ENCODE measurements around the gene ZNF423.
A peak's percentile ranks its signal among the peaks of the same experiment; 100 is the strongest.

Gene ZNF423

GRCh38 chr16:49811644-49812334, 44.1 kb downstream of the ZNF423 start:
- Histone ChIP-seq H3K4me3 (ENCODE audit: low read length in 2 of 2) (no peak overlapping the region), H3K9ac (ENCODE audit: low read depth in 1 of 2, low read length in 2 of 2) (no peak overlapping the region)

DNA sequence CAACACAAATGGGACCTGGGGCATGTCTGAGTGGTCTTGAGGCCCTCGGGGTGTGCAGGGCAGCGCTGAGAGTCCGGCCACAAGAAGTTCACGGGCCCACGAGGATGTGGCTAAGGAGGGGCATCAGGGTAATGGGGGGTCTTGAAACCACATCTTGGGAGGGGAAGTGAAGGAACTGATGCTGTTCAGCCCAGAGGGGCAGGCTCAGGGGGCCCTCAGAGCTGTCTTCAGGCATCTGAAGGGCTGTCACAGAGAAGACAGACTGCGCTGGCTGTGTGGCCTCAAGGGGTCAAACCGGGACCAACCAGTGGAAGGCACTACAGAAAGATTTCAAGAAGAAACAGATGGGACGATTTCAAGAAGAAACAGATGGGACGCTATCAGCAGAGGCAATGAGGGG, 45.1 kb downstream of the ZNF423 start:
- H3K27ac ChIP-seq (ENCODE audit: low read depth in 2 of 2, low read length in 2 of 2), result no peak overlapping the region
- no peaks in the 10 kb centered on the region for H3K36me3 ChIP-seq (ENCODE audit: control insufficient read depth in 2 of 2, insufficient read depth in 2 of 2, low read length in 2 of 2)
- H3K9ac ChIP-seq (ENCODE audit: low read depth in 1 of 2, low read length in 2 of 2), result no peak overlapping the region
- no peak overlapping the region for H3K4me3 ChIP-seq (ENCODE audit: low read length in 2 of 2)
- H3K27me3 ChIP-seq (ENCODE audit: control insufficient read depth in 2 of 2, insufficient read depth in 2 of 2, low read length in 2 of 2), result no peaks in the 10 kb centered on the region
- H3K4me1 ChIP-seq (ENCODE audit: control insufficient read depth in 2 of 2, insufficient read depth in 2 of 2, low read length in 2 of 2), result no peaks in the 10 kb centered on the region
- H3K9me3 ChIP-seq (ENCODE audit: control insufficient read depth in 2 of 2, low read length in 2 of 2), result no peaks in the 10 kb centered on the region

More at GRCh38 chr16:49811644-49812334, 44.1 kb downstream of the ZNF423 start:
- no peaks in the 10 kb centered on the region for H3K27me3 ChIP-seq (ENCODE audit: control insufficient read depth in 2 of 2, insufficient read depth in 2 of 2, low read length in 2 of 2)
- H3K9me3 ChIP-seq (ENCODE audit: control insufficient read depth in 2 of 2, low read length in 2 of 2), result no peaks in the 10 kb centered on the region
- no peaks in the 10 kb centered on the region for H3K36me3 ChIP-seq (ENCODE audit: control insufficient read depth in 2 of 2, insufficient read depth in 2 of 2, low read length in 2 of 2)
- no peaks in the 10 kb centered on the region for H3K4me1 ChIP-seq (ENCODE audit: control insufficient read depth in 2 of 2, insufficient read depth in 2 of 2, low read length in 2 of 2)
- H3K27ac ChIP-seq (ENCODE audit: low read depth in 2 of 2, low read length in 2 of 2), result no peak overlapping the region

- H3K27ac ChIP-seq (ENCODE audit: low read depth in 2 of 2, low read length in 2 of 2), result peak overlapping the region in 1 of 2 donors; percentile 1
- no peaks in the 10 kb centered on the region for H3K36me3 ChIP-seq (ENCODE audit: control insufficient read depth in 2 of 2, insufficient read depth in 2 of 2, low read length in 2 of 2)
- no peak overlapping the region for H3K9ac ChIP-seq (ENCODE audit: low read depth in 1 of 2, low read length in 2 of 2)
- no peaks in the 10 kb centered on the region for H3K9me3 ChIP-seq (ENCODE audit: control insufficient read depth in 2 of 2, low read length in 2 of 2)
- no peaks in the 10 kb centered on the region for H3K27me3 ChIP-seq (ENCODE audit: control insufficient read depth in 2 of 2, insufficient read depth in 2 of 2, low read length in 2 of 2)
- no peak overlapping the region for H3K4me3 ChIP-seq (ENCODE audit: low read length in 2 of 2)
- H3K4me1 ChIP-seq (ENCODE audit: control insufficient read depth in 2 of 2, insufficient read depth in 2 of 2, low read length in 2 of 2), result no peaks in the 10 kb centered on the region
These were observed 46.4 kb downstream of the ZNF423 start for GRCh38 chr16:49809561-49809960.

DNA sequence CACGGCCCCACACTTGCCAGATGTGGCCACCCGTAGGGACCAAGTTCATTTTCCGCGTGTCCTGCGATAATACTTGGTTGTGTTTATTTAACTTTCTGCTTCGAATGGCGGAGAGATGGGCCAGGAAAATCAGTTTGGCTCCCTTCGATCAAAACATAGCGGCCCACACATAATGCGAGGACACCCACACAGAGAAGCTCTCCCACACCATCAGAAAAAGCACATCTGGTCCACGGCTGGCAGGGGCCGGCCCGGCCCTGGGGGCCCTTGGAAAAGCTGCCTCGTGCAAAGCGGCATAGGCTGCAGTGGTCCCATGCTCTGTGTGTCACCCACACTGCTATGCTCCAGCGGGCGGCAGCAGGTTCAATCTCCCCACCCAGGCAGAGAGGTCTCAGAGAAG, 46.9 kb downstream of the ZNF423 start:
- no peaks in the 10 kb centered on the region for H3K9me3 ChIP-seq (ENCODE audit: control insufficient read depth in 2 of 2, low read length in 2 of 2)
- H3K4me1 ChIP-seq (ENCODE audit: control insufficient read depth in 2 of 2, insufficient read depth in 2 of 2, low read length in 2 of 2), result no peaks in the 10 kb centered on the region
- H3K27me3 ChIP-seq (ENCODE audit: control insufficient read depth in 2 of 2, insufficient read depth in 2 of 2, low read length in 2 of 2), result no peaks in the 10 kb centered on the region
- H3K9ac ChIP-seq (ENCODE audit: low read depth in 1 of 2, low read length in 2 of 2), result no peak overlapping the region
- no peaks in the 10 kb centered on the region for H3K36me3 ChIP-seq (ENCODE audit: control insufficient read depth in 2 of 2, insufficient read depth in 2 of 2, low read length in 2 of 2)
- no peak overlapping the region for H3K4me3 ChIP-seq (ENCODE audit: low read length in 2 of 2)
- H3K27ac ChIP-seq (ENCODE audit: low read depth in 2 of 2, low read length in 2 of 2), result peak overlapping the region in 1 of 2 donors; percentile 16

DNA sequence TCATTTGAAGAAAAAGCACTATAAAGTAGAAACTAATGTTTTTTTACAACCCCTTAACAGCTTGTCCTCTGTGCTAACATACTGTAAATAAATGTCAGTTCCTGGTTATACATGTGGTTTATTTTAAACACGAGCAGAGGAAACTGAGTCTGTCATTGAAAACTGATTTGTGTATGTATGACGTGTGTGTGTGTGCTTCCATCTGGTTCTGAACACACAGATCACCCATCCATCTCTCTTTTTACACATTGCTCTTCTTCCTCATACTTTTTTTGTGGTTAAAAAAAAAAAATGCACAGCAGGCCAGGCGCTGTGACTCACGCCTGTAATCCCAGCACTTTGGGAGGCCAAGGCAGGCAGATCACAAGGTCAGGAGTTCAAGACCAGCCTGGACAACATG, 49.5 kb downstream of the ZNF423 start:
- Histone ChIP-seq H3K4me1 (ENCODE audit: control insufficient read depth in 2 of 2, insufficient read depth in 2 of 2, low read length in 2 of 2) (no peaks in the 10 kb centered on the region), H3K9ac (ENCODE audit: low read depth in 1 of 2, low read length in 2 of 2) (no peak overlapping the region), H3K4me3 (ENCODE audit: low read length in 2 of 2) (no peak overlapping the region), H3K36me3 (ENCODE audit: control insufficient read depth in 2 of 2, insufficient read depth in 2 of 2, low read length in 2 of 2) (no peaks in the 10 kb centered on the region), H3K9me3 (ENCODE audit: control insufficient read depth in 2 of 2, low read length in 2 of 2) (no peaks in the 10 kb centered on the region), H3K27me3 (ENCODE audit: control insufficient read depth in 2 of 2, insufficient read depth in 2 of 2, low read length in 2 of 2) (no peaks in the 10 kb centered on the region), H3K27ac (ENCODE audit: low read depth in 2 of 2, low read length in 2 of 2) (no peak overlapping the region)

DNA sequence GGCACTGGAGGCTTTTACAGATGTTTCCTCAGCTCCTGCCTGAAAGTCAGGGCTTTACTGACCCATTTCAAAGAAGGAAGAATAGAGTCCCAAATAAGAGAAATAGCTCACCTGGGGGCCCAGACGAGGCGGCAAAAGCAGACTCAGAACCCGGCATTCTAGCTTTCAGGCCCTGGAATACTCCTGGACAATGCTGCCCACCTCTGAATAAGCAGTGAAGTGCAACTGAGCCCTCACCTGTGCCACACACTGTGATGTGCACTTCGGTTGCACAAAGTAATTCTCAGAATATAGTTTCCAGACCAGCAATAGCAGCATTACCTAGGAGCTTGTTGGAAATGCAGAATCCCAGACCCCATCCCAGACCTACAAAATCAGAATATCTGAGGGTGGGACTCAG, 54.6 kb downstream of the ZNF423 start:
- H3K36me3 ChIP-seq (ENCODE audit: control insufficient read depth in 2 of 2, insufficient read depth in 2 of 2, low read length in 2 of 2), result no peaks in the 10 kb centered on the region
- H3K9me3 ChIP-seq (ENCODE audit: control insufficient read depth in 2 of 2, low read length in 2 of 2), result no peaks in the 10 kb centered on the region
- H3K9ac ChIP-seq (ENCODE audit: low read depth in 1 of 2, low read length in 2 of 2), result no peak overlapping the region
- no peaks in the 10 kb centered on the region for H3K4me1 ChIP-seq (ENCODE audit: control insufficient read depth in 2 of 2, insufficient read depth in 2 of 2, low read length in 2 of 2)
- no peak overlapping the region for H3K4me3 ChIP-seq (ENCODE audit: low read length in 2 of 2)
- H3K27me3 ChIP-seq (ENCODE audit: control insufficient read depth in 2 of 2, insufficient read depth in 2 of 2, low read length in 2 of 2), result no peaks in the 10 kb centered on the region
- no peak overlapping the region for H3K27ac ChIP-seq (ENCODE audit: low read depth in 2 of 2, low read length in 2 of 2)

DNA sequence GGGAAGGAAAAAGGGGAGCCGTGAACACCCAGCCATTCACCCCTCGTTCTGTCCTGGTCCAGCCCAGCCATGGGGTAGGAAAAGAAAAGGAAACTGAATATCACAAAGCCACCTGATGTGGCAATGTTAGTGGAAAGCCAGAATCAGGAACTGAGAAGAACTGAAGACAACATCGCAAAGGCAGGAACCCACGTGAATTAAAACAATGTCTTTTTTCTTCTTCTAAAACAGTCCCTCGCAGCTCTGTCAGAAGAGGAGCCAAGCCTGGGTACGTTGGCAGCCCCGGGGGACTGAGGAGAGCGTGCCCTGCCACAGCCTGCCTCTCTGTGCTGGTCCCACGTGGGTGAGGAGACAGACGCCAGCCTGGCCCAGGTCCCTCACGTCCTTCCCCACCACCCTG, 55.0 kb downstream of the ZNF423 start:
- H3K9me3 ChIP-seq (ENCODE audit: control insufficient read depth in 2 of 2, low read length in 2 of 2), result no peaks in the 10 kb centered on the region
- no peaks in the 10 kb centered on the region for H3K27me3 ChIP-seq (ENCODE audit: control insufficient read depth in 2 of 2, insufficient read depth in 2 of 2, low read length in 2 of 2)
- H3K27ac ChIP-seq (ENCODE audit: low read depth in 2 of 2, low read length in 2 of 2), result no peak overlapping the region
- H3K9ac ChIP-seq (ENCODE audit: low read depth in 1 of 2, low read length in 2 of 2), result no peak overlapping the region
- H3K4me1 ChIP-seq (ENCODE audit: control insufficient read depth in 2 of 2, insufficient read depth in 2 of 2, low read length in 2 of 2), result no peaks in the 10 kb centered on the region
- H3K36me3 ChIP-seq (ENCODE audit: control insufficient read depth in 2 of 2, insufficient read depth in 2 of 2, low read length in 2 of 2), result no peaks in the 10 kb centered on the region
- H3K4me3 ChIP-seq (ENCODE audit: low read length in 2 of 2), result no peak overlapping the region

GRCh38 chr16:49800441-49800840, 55.5 kb downstream of the ZNF423 start:
- Histone ChIP-seq H3K4me1 (ENCODE audit: control insufficient read depth in 2 of 2, insufficient read depth in 2 of 2, low read length in 2 of 2) (no peaks in the 10 kb centered on the region), H3K27me3 (ENCODE audit: control insufficient read depth in 2 of 2, insufficient read depth in 2 of 2, low read length in 2 of 2) (no peaks in the 10 kb centered on the region), H3K9ac (ENCODE audit: low read depth in 1 of 2, low read length in 2 of 2) (no peak overlapping the region), H3K27ac (ENCODE audit: low read depth in 2 of 2, low read length in 2 of 2) (no peak overlapping the region), H3K9me3 (ENCODE audit: control insufficient read depth in 2 of 2, low read length in 2 of 2) (no peaks in the 10 kb centered on the region), H3K36me3 (ENCODE audit: control insufficient read depth in 2 of 2, insufficient read depth in 2 of 2, low read length in 2 of 2) (no peaks in the 10 kb centered on the region), H3K4me3 (ENCODE audit: low read length in 2 of 2) (no peak overlapping the region)

GRCh38 chr16:49799172-49799571, 56.7 kb downstream of the ZNF423 start:
- H3K27ac ChIP-seq (ENCODE audit: low read depth in 2 of 2, low read length in 2 of 2), result no peak overlapping the region
- no peaks in the 10 kb centered on the region for H3K4me1 ChIP-seq (ENCODE audit: control insufficient read depth in 2 of 2, insufficient read depth in 2 of 2, low read length in 2 of 2)
- H3K36me3 ChIP-seq (ENCODE audit: control insufficient read depth in 2 of 2, insufficient read depth in 2 of 2, low read length in 2 of 2), result no peaks in the 10 kb centered on the region
- H3K9me3 ChIP-seq (ENCODE audit: control insufficient read depth in 2 of 2, low read length in 2 of 2), result no peaks in the 10 kb centered on the region
- H3K4me3 ChIP-seq (ENCODE audit: low read length in 2 of 2), result no peak overlapping the region
- H3K27me3 ChIP-seq (ENCODE audit: control insufficient read depth in 2 of 2, insufficient read depth in 2 of 2, low read length in 2 of 2), result no peaks in the 10 kb centered on the region
- H3K9ac ChIP-seq (ENCODE audit: low read depth in 1 of 2, low read length in 2 of 2), result no peak overlapping the region

DNA sequence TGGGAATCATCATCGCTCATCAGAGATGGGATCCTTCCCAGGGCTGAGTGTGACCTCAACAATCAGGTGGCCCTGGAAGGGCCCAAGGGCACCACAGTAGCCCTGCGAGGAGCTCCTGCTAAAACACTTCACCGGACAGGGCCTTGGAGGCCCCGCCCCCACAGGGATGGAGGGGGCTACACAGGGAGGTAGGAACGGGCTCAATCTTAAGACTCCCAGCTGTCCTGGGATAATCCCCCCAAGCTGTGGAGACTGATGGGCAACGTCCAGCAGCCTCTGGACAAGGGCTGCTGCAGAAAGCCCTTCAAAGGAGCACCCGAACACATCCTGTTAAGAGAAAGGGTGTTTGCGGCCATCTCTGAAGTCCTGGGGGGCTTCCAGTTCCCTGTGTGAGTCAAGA, 60.4 kb downstream of the ZNF423 start:
- no peaks in the 10 kb centered on the region for H3K27me3 ChIP-seq (ENCODE audit: control insufficient read depth in 2 of 2, insufficient read depth in 2 of 2, low read length in 2 of 2)
- no peaks in the 10 kb centered on the region for H3K36me3 ChIP-seq (ENCODE audit: control insufficient read depth in 2 of 2, insufficient read depth in 2 of 2, low read length in 2 of 2)
- no peaks in the 10 kb centered on the region for H3K9me3 ChIP-seq (ENCODE audit: control insufficient read depth in 2 of 2, low read length in 2 of 2)
- H3K4me3 ChIP-seq (ENCODE audit: low read length in 2 of 2), result no peak overlapping the region
- no peaks in the 10 kb centered on the region for H3K4me1 ChIP-seq (ENCODE audit: control insufficient read depth in 2 of 2, insufficient read depth in 2 of 2, low read length in 2 of 2)
- no peak overlapping the region for H3K9ac ChIP-seq (ENCODE audit: low read depth in 1 of 2, low read length in 2 of 2)
- H3K27ac ChIP-seq (ENCODE audit: low read depth in 2 of 2, low read length in 2 of 2), result no peak overlapping the region

- Histone ChIP-seq H3K9me3 (ENCODE audit: control insufficient read depth in 2 of 2, low read length in 2 of 2) (no peaks in the 10 kb centered on the region), H3K9ac (ENCODE audit: low read depth in 1 of 2, low read length in 2 of 2) (no peak overlapping the region)
These were observed 62.7 kb downstream of the ZNF423 start for GRCh38 chr16:49793244-49793643.

More at GRCh38 chr16:49793244-49793643, 62.7 kb downstream of the ZNF423 start:
- no peaks in the 10 kb centered on the region for H3K27me3 ChIP-seq (ENCODE audit: control insufficient read depth in 2 of 2, insufficient read depth in 2 of 2, low read length in 2 of 2)
- no peaks in the 10 kb centered on the region for H3K4me1 ChIP-seq (ENCODE audit: control insufficient read depth in 2 of 2, insufficient read depth in 2 of 2, low read length in 2 of 2)
- no peak overlapping the region for H3K4me3 ChIP-seq (ENCODE audit: low read length in 2 of 2)
- no peaks in the 10 kb centered on the region for H3K36me3 ChIP-seq (ENCODE audit: control insufficient read depth in 2 of 2, insufficient read depth in 2 of 2, low read length in 2 of 2)
- H3K27ac ChIP-seq (ENCODE audit: low read depth in 2 of 2, low read length in 2 of 2), result no peak overlapping the region
